Inferior parietal cortex (tissue), 1 donor: ENCODE data around the gene PRKCH.
A peak's percentile ranks its signal among the peaks of the same experiment; 100 is the strongest.
"Not testable (repeated sequence)": the region's sequence is repeated elsewhere in the genome, so short reads cannot be mapped to it uniquely, and the experiment has no call there.

Experiments
- DNase-seq: peaks from one replicate; pipeline ENCODE4 v3.0.0-alpha.2; 2016; ENCODE audit errors: extremely low spot score

PRKCH gene

DNA sequence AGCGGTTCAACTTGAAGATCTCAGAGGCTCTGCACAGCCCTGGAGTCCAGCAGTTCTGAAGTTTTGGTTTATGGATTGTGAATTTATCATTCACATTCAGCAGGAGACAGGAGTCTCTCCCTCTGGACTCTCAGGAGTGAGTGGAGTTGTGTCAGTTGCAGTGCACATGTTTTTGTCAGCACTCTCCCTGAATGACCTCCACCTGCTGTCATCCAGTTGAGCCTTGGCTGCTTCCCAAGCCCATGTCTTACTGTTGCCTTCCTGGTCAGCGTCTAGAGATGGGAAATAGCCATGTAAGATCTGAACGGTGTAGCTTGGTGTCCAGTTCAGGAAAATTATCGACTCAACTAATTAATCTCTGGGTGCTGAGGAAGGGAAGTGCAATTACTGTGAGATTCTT is 133.2 kb downstream of the PRKCH start:
- DNase-seq, result no peak

DNA sequence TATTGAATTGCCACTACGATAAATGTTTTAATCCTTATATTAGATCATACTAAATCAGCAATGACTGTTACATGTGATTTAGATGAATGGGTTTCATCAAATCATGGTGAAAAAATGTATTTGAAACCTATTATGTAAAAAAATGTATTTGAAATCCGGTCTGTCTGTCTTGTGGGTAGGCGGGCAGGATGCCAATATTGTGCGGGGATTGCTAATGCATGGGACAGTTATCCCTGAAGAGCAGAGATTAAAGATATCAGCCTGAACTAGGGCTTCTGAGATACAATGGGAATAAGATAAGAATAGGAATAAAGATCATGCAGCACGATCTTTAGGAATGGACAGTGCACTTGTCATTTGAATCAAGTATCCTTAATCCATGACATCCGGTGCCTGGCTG is 134.0 kb downstream of the PRKCH start:
- DNase-seq, result no peak

DNA sequence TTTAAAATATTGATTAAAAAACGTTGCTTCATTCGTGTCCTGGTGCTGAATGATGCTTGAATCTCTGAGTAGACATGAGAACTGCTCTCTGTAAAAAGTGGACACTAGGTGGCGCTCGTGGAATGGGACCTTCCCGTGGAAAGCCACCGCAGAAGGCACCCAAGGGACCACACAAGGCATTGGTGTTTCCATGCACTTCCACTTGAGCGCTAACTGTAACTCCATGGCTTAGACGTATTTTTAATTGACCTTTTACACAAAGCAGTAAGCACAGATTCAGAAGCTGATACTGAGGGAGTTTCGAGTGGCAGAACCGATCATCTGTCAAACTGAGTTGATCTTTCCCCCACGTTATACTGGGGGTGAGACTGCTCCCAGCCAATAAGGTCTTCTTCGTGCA is 135.3 kb downstream of the PRKCH start:
- DNase-seq, result peak; percentile 90

DNA sequence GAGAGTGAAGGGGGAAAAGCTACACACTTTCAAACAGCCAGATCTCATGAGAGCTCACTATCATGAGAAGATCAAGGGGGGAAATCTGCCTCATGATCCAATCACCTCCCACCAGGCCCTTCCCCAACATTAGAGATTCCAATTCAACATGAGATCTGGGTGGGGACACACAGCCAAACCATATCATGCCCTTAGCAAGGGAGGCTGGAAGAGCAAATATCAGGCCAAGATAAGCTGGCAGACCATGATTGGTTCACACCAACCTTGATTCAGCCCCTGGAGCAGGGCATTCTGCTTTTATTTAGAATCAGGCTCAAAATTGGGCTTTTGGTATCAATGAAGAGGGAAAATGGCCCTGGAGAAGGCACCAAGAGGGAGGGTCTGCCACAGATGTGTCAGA is 137.4 kb downstream of the PRKCH start:
- no peak for DNase-seq

DNA sequence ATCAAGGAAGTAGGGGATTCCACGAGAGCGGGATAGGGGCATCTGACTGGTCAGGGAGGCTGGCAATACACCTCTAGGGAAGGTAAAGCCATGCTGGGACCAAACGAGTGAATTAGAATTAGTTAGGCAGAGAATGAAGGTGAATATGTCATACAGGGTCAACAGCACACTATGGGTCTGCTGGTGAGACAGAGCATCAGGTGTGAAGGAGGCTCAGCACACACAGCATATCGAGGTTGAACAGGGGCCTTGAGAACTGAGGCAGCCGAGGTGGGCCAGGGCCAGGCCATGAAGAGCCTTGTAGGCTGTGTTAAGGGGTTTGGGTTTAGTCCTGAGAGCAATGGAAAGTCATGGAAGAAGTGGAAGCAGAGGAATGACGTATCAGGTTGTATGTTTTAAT is 137.8 kb downstream of the PRKCH start:
- DNase-seq, result no peak

DNA sequence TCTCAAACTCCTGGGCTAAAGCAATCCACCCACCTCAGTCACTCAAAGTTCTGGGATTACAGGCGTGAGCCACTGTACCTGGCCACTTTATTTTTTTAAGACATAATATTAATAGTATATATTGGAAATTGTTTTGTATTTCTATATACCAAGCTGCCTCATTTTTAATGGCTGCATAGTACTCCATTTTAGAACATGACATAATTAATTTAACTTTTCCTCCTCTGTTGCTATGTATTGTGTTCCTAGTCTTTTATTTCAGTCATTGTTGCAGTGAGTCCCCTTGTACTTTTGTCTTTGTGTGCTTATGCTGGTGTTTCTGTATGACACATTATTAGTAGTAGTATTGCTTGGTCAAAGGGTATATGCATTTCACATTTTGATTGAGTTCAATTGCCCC is 138.7 kb downstream of the PRKCH start:
- no peak for DNase-seq

DNA sequence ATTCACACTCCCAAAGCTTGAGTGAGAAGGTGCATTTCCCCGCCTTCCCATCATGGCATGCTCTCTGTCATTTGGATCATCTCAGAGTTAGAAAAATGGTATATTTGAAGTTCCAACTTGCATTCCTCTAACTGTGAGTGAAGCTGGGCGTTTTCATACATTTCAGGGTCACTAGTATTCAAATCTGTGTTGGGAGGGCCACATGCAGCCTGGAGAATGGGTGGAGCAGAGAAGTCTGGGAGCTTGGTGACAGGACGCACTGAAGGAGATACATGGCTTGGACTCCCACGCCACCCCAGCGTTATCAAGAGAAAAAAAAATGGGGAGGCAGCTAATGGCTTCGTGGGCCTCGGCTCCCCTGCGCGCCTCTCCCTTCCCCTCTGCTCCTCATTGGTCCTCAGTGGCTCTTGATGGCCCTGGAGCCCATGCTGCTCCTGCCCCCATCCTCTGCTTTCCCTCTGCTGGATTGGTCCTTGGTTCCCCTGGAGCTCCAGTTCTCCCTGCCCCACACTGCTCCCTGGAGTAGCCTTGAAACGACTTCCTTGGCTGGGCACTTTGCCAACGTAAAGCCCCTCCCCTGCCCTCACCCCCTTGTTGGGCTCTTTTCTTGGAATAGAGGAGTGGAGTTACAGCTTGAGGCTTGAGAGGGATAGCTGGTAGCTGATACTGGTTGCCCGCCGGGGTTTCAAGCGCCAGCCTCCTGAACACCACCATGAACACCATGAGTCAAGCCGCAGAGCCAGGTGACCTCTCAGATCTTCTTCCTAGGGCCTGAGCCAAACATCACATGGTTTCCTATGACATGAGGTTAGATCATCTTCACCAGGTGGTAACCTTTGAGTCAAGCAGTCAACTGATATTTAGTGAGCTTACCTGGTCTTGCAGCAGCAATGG is 139.6 kb downstream of the PRKCH start:
- DNase-seq, result no peak

DNA sequence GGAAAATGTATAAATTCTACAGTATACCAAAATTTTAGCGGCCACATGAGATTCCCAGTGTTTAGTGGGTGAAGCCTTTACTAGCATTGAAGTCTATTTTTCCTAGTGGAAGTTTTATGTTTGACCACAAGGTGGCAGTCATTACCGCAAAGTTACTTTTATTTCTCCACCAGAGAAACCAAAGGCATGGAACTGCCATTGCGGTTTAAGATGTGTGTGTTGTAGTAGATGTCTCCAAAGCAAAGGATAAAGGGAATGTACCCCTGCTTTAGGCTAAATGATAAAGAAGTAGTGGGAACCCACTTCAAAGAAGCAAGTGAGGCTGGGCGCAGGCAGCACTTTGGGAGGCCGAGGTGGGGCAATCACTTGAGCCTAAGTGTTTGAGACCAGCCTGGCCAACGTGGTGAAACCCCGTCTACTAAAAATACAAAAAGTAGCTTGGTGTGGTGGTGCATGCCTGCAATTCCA is 140.5 kb downstream of the PRKCH start:
- peak; percentile 90 for DNase-seq

DNA sequence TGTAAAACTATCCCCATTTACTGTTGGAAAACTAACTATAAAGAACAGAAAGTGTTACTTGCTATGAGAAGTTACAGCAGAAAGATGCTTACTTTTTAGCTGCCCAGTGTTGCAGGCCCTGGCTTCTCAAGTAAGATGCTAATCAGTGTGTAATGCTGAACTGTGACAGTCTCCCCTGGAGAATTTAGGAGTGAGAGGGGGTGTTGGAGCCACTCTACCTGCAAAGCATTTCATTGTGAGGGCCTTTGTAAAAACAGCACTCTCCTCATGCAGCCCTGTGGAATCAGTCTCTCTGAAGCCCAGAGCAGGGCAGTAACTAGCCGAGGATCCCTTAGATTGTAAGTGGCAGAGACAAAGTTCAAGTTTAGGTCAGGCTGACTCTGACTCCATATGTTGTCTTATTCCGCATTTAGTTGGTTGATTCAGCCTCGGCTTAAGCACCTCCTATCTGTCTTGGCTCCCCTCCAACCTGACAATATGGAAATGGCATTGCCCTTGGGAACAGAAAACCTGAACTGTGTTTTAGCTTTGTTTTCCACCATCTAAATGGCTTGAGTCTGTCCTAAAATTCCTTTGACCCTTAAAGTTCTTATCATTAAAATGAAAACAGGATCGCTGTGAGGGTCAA is 141.3 kb downstream of the PRKCH start:
- DNase-seq, result no peak

DNA sequence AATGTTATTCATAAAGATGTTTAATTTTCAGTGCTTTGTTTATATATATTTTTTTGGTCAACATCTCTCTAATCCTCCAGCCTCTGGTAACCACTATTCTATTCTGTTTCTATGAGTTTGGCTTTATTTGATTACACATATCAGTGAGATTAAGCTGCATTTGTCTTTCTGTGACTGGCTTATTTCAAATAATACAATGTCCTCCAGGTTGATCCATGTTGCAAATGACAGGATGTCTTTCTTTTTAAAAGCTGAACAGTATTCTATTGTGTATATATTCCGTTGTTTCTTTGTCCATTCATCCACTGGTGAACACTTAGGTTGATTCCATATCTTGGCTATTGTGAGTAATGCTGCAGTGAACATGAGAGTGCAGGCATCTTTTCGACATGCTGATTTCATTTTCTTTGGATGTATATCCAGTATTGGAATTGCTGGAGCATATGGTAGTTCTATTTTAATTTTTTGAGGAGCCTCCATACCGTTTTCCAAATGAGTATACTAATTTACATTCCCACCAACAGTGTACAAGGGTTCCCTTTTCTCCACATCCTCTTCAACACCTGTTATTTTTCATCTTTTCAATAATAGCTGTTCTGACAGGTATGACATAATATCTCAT is 142.4 kb downstream of the PRKCH start:
- no peak for DNase-seq

DNA sequence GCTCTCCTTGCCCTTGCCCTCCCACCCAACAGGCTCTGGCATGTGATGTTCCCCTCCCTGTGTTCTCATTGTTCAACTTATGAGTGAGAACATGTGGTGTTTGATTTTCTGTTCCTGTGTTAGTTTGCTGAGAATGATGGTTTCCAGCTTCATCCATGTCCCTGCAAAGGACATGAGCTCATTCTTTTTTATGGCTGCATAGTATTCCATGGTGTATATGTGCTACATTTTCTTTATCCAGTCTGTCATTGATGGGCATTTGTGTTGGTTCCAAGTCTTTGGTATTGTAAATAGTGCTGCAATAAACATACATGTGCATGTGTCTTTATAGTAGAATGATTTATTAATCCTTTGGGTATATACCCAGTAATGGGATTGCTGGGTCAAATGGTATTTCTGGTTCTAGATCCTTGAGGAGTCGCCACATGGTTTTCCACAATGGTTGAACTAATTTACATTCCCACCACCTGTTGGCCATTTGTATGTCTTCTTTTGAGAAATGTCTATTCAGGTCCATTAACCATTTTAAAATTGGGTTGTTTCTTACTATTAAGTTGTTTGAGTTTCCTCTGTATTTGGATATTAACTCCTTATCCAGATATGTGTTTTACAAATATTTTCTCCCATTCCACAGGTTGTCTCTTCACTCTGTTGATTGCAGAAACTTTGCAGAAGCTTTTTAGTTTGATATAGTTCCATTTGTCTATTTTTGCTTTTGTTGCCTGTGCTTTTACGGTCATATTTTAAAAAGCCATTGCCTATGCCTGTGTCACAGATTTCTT is 143.4 kb downstream of the PRKCH start:
- DNase-seq, result not testable (repeated sequence)

DNA sequence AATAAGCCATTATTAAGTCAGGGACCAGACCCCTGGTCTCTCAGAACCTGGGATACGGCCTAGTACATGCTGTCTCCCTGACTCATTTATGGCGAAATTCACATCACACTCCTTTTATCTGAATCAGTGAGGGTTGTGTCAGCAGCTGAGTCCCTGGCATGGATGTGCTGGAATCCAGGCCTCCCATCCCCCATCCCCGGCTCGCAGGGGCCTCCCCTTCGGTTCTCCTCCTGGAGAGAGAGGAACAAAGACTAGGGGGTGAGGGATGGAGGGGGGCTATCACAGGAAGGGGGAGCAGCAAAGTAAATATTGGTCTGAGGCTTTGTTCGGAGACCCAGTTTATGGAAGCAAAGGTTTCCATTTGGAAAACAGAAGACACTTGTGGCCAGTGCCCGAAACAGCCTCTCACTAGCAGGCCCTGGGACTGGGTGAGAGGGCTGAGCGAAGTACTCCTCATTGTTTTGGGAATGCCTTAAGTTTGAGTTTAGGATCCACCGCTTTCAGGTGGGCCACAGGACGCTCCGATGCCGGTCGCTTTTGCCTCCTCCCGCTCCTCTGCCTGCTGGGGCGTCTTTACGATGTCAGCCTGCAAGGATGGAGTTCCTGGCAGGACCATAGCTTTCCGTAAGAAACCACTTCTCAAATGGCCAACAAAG is 145.0 kb downstream of the PRKCH start:
- no peak for DNase-seq

DNA sequence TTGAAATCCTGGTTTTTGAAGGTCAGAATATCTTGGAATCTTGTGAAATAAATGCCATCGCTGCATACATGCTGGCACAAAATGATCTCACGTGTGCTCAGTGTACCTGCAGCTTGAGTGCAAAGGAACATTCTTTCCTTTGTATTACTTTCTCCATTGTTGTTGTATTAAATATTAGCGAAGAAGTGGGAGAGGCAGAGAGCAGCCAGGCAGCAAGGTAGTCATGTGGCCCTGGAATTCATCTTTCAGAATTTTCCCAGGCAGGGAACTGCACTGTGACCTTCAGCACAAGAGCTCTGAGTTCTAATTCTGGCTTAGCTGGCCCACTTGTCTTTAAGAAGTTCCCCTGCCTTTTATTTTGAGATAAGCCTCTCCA is 145.5 kb downstream of the PRKCH start:
- DNase-seq, result no peak

DNA sequence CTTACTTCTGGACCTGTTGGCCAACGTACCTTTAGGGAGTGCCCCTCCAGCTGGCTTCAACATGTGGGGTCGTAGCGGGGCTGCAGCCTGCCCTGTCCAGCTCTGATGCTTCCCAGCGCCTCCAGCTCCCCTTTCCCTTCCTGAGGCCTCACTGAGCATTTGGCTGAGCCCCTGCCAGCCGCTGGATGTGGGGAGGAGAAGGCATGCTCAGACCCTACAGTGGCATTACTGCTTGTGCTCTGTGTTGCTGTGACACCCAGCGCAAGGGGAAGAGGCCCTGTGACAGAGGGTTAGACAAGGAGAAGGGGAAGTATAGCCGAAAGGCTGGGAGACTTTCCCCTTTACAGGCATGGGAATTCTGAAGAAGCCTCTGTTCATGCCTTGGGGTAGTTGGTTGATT is 145.9 kb downstream of the PRKCH start:
- DNase-seq, result no peak

DNA sequence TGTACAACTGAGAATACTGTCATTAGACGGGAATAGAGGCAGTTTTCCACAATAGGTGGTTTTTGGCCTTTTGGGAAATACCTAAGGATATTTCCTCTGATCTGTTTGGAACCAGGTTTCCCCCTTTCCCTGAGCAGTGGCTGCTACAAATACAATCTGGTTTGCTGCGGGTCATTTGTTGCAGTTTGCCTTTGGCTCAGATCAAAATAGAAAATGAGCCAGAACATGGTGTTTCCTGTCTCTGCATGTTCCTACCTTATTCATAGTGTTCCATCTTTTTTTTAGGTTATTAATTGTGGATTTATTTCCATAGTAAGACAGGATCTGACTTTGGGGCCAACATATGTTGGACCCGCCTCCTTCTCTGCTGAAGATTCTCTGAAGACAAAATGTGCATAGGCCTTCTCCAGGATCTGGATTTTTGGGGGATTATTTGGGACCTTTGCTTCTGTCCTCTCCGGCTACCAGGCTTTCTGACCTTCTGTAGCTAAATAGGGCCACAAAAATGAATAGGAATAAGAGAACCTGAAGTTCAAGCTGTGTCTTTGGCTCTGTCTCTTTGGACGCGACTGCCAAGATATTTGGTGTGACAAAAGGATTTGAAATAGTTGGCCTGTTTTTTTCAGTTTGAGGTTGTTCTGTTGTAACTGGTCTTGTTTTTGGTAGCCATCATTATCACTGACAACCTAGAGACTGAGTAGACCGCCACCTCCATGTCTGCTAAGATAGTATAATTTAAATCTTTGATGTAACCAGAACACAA is 146.9 kb downstream of the PRKCH start:
- DNase-seq, result no peak

DNA sequence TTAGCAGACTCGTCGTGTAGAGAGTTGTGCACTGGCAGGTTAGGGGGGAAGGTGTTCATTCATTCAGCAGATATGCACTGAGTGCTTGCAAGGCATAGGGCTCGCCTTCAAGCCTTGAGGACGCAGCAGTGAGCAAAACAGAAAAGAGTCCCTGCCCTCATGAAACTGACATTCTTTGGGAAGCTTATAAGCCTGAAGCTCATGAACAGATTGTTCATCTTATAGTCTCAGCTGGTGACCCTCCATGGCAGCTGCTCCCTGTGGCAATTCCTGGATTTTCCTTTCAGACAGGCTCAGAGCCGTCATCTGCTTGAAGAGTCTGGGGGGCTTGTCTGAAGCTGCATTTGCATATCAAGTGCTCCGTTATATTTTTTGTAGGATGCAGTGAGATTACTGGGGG is 148.4 kb downstream of the PRKCH start:
- no peak for DNase-seq

DNA sequence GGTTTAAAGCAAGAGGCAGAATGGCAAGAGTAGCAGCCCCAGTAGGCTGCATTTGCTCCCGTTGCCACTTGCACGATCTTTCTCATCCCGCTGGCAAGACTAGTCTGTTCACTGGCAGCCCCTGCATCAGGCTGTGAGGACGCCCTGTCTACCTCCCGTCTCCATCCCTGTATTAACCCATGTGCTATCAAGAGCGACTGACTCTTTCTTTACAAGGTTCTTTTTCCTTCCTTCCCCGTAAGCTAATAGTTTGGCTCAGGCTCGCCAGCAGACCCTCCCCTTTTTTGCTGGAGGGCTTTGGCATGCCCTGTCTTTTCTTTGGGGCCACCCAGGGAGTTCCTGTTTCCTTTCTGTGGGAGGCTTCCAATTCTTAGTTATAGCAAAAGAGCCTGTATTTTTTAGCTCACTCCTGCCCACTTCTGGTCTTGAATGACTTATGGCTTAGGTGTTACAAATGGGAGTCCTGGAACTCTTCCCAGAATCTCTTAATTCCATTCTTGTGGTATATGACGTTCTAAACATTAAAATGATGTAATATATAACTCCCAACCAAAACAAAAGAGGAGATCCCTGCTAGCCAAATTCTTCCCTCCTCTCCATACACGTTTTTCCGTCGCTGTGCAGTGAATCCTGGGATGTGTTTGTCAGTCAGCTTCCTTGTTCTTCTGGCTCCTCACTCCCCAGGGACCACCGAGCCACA is 149.0 kb downstream of the PRKCH start:
- DNase-seq, result no peak

DNA sequence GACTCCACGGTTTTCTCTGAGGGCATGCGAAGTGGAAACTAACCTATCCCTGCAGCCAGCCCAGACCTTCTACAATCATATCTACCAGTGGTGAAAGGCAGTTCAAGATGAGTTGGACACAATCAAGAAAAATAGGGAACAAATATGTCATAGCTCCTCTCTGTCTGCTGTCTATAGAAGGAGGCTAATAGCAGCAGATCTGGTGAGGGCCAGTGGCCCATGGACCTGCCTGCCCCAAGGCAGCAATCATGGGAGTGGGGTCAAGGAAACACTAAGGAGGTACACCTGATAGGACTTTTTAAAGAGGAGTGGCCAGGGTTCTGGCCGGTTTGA is 149.5 kb downstream of the PRKCH start:
- no peak for DNase-seq

DNA sequence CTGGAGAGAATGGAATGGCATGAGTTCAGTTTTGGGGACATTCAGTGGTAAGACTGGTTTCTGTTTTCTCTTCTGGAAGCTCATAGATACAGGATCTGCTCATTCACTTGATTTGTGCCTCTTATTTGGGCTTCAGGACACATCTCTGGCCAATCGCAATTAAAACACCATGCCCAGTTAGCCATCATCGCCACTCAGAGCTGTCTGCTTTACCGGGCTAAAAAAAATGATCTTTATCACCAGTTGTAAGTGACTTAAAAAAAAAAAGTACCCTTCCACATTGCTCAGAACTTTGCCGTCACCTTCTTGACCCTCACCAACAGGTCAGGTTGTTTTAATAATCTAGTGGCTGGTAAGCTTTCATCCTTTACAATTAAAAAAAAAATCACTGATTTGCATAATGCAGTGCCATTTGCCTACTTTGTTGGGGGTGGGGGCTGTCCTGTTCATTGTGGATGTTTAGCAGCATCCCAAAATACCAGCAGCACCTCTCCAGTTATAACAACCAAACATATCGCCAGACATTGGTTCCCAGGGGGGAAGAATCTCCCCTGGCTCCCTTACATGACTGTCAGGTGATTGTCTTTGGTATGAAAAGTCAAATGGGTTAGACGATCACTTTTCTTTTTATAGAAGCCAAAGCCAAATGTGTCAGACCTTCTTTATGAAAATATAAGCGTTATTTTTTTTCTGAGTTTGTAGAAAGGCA is 150.1 kb downstream of the PRKCH start:
- DNase-seq, result no peak
